SH-SY5Y (cell line): ENCODE results near the gene NR4A3.

ENCODE experiments used
- GATA2 ChIP-seq: IDR thresholded peaks from 2 replicates; pipeline ENCODE4 v1.6.1; 2011; ENCODE audit warnings: mild to moderate bottlenecking, low read depth, low read length
- GATA3 ChIP-seq: IDR thresholded peaks from 2 replicates; pipeline ENCODE4 v1.6.1; 2011; ENCODE audit warnings: low read depth, mild to moderate bottlenecking, low read length, moderate library complexity

DNA sequence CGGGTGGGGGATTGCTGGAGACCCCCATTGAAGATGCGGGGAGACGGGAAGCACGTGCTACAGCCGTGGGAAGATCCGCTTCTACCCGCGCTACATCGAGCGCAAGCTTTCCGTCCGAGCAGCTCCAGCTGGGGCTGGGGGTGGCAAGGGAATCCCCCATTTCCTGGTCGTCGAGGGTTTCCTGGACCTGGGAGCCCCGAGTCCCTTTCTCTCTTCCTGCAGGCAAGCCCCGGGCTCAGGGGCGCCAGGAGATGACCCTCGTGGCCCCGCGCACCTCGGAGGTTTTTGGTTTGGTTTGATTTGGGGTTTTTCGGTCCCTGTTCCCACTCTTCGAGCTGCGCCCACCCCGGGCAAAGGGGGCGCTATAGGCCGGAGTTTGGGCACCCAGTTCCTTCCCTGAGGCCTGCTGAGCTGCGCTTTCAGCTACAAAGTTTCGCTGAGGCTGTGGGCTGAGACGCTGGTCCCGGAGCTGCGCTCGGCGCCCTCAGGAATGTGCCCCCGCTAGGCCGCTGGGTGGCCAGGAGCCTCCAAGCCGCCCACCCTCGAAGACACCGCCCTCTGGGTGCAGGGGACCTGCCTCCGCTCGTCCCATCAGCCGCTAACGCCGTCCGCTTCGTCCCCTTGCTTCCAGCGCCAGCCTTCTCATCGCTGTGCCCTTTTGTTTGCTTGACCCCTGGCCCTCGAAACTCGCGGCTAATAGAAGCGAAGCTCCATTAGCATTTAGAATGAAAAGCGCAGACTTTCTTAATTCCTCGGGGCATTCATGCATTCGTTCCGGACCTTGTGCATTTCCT lies 2.9 kb downstream of the NR4A3 start:
- TF ChIP-seq GATA2 (no peak), GATA3 (no peak)
